ENCODE data around the gene OGFOD1.

OGFOD1 gene

DNA sequence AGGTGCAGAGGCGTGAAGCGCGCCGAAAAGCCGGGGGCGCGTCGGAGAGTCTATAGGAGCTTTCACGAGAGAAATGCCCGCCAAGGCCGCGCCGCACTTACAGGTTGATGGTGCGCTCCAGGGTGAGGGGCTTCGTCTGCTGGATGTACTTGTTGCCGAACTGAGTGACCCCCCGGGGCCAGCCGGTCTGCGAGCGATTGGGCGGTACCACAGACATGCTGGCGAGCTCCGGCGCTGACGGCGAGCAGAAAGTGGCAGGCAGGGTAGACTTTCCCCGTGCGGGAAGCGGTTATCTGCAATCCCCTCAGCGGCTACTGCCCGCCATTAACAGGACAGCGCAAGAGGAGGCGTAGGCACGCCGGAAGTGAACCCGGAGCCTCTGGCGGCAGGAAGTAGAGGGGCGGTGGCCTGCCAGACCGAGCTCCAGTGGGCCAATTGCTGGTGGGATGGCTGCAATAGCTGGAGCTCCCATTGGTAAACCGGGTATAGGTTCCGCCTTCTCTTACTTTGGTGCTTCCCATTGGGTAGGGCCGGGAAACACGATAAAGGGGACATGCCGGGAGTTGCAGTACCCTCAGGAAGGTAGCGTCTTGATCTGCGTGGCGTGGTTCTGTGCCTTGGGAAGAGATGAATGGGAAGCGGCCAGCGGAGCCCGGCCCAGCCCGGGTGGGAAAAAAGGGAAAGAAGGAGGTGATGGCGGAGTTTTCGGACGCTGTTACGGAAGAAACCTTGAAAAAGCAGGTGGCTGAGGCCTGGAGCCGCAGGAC is at the start of gene OGFOD1, which contains the start of gene NUDT21:
TSS of gene OGFOD1 (plus strand) at position 569 of the 767 bp plus-strand sequence. CDS start at position 628, 59 bp downstream.
TSS of gene NUDT21 (minus strand) at position 347 of the 767 bp plus-strand sequence. CDS start at position 217, 130 bp downstream.
- TF ChIP-seq CTCF (IDR thresholded peaks at IDR 0.05; ENCODE audit: insufficient read depth, low read depth, low read length, missing control alignments): peak; percentile 7
- DNase-seq (ENCODE audit: low read depth): peak; percentile 99
- peak within 1 kb of the TSS; percentile 88 for H3K4me3 ChIP-seq (ENCODE audit: low read length)

DNA sequence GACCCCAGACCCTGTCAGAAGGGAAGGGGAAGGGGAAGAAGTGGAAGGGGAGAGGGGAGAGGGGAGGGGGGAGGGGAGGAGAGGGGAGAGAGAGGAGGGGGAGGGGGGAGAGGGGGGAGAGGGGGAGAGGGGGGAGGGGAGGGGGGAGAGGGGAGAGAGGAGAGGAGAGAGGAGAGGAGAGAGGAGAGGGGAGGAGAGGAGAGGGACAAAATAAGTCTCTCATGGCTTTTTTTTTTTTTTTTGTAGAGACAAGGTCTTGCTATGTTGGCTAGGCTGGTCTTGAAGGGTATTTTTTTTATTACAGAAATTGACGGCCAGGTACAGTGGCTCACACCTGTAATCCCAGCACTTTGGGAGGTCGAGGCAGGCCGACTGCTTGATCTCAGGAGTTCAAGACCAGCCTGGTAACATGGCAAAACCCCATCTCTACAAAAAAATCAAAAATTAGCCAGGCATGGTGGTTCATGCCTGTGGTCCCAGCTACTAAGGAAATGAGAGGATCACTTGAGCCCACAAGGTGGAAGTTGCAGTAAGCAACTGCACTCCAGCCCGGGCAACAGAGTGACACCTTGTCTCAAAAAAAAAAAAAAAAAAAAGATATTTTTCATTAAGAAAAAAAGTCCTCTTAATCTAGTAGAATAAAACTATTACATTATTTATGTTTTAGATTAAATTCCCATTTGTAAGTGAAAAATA is 45.2 kb upstream of the OGFOD1 start:
- TF ChIP-seq CTCF (IDR thresholded peaks at IDR 0.05; ENCODE audit: insufficient read depth, low read depth, low read length, missing control alignments): no peak

DNA sequence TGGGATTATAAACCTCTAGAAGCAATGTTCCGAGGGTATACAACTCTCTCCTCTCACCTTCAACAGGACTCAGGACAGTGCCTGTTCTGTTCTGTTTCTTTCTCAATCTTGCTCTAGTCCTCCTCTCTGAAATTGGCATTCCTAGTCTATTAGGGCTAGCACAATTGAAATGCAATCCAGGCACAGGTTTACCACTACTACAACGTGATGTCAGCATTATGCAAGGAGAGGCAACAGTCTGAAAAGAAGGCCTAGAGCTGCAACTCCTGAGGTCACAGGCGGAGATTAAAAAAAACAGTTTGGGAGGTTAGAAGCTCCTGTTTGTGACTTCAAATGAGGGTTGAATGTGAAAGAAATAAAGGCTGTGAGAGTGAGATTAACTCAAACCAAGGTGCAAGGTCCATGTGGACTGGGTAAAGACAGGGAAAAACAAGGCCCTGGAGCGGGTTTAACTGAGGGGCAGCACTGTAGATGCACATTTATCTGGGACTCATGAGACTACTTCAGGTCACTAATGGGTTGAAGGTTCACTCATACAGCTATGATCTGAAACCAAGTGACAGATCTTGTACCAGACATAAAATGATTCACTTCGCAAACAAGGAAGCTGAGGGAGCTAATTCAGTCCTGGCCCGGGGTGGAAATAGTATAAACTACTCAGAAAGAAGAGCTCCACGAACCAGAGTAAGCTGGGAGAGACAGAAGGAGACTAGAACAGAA is 42.8 kb upstream of the OGFOD1 start:
- TF ChIP-seq CTCF (IDR thresholded peaks at IDR 0.05; ENCODE audit: insufficient read depth, low read depth, low read length, missing control alignments): no peak
- peak; percentile 60 for DNase-seq (ENCODE audit: low read depth)
- H3K4me3 ChIP-seq (ENCODE audit: low read length): no peak overlapping the region

More for the DNA sequence above, 45.2 kb upstream of the OGFOD1 start:
- no peak for DNase-seq (ENCODE audit: low read depth)
- H3K4me3 ChIP-seq (ENCODE audit: low read length): no peak overlapping the region

GRCh38 chr16:56409195-56409594 is 42.2 kb upstream of the OGFOD1 start:
- DNase-seq (ENCODE audit: low read depth): peak; percentile 91
- no peak for TF ChIP-seq CTCF (IDR thresholded peaks at IDR 0.05; ENCODE audit: insufficient read depth, low read depth, low read length, missing control alignments)
- no peak overlapping the region for H3K4me3 ChIP-seq (ENCODE audit: low read length)

DNA sequence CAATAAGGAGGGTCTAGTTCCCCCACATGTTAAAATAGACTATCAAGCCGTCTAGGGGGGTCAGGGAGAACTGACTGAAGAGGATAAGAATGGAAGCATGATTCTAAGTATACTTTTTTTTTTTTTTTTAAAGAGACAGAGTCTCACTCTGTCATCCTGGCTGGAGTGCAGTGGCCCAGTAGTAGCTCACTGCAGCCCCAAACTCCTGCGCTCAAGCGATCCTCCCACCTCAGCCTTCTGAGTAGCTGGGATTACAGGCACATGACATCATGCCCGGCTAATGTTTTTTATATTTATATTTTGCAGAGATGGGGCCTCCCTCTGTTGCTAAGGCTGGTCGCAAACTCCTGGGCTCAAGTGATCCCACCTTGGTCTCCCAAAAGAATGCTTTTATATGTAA is 40.2 kb upstream of the OGFOD1 start:
- no peak for TF ChIP-seq CTCF (IDR thresholded peaks at IDR 0.05; ENCODE audit: insufficient read depth, low read depth, low read length, missing control alignments)
- H3K4me3 ChIP-seq (ENCODE audit: low read length): no peak overlapping the region

DNA sequence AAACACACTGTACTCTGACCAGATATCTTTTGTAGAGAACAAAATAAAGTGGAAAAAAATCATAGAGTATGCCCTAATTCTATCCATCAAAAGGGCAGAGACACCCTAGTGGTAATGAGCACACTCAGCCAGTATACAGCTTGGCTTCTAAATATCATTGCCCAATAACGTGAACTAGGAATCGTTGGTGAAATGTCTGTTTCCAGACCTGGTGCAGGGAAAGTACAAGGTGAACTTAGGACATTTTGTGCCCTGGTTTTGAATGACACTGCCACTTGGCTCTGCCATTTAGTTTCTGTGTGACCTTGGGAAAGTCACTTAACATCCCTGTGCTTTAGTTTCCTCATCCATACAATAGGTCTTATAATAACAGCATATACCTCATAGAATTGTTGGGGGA is 39.7 kb upstream of the OGFOD1 start:
- no peak overlapping the region for H3K4me3 ChIP-seq (ENCODE audit: low read length)
- no peak for DNase-seq (ENCODE audit: low read depth)
- TF ChIP-seq CTCF (IDR thresholded peaks at IDR 0.05; ENCODE audit: insufficient read depth, low read depth, low read length, missing control alignments): no peak

More for the DNA sequence above, 40.2 kb upstream of the OGFOD1 start:
- DNase-seq (ENCODE audit: low read depth): no peak

Data from epithelial cell of esophagus (primary cell).